Astrocyte (in vitro differentiated cells and primary cell): ENCODE data around the gene TRIM16. TPM values are rescaled to one million over a fixed set of nuclear protein-coding genes. Genes with fewer than 3 reads are reported as not detected.
"Not testable (repeated sequence)": the region's sequence is repeated elsewhere in the genome, so short reads cannot be mapped to it uniquely, and the experiment has no call there.

Experiments
- DNase-seq: peaks from one replicate; pipeline ENCODE4 v3.0.0-alpha.2; 2010; ENCODE audit warnings: low read depth
- FAIRE-seq: peaks from 2 replicates; lab custom pipeline; 2011; peaks lifted over from hg19 to GRCh38; lab: Jason Lieb, UNC
- H2AFZ ChIP-seq: 2 replicates; pipeline ENCODE4 v1.6.0; 2012; ENCODE audit warnings: low read depth, low read length, inconsistent platforms
- H3K27ac ChIP-seq: 2 replicates; pipeline ENCODE4 v1.5.1; 2011; ENCODE audit warnings: low read depth, low read length, inconsistent platforms
- H3K27me3 ChIP-seq: 2 replicates; pipeline ENCODE4 v1.6.0; 2011; ENCODE audit warnings: low read length, inconsistent platforms; ENCODE audit not compliant: insufficient read depth
- H3K36me3 ChIP-seq: 2 replicates; pipeline ENCODE4 v1.5.1; 2011; ENCODE audit warnings: low read length, inconsistent platforms; ENCODE audit not compliant: insufficient read depth
- H3K4me1 ChIP-seq: 2 replicates; pipeline ENCODE4 v1.5.1; 2011; ENCODE audit warnings: low read length, inconsistent platforms; ENCODE audit not compliant: insufficient read depth
- H3K4me2 ChIP-seq: 2 replicates; pipeline ENCODE4 v1.6.0; 2012; ENCODE audit warnings: low read length, inconsistent platforms
- H3K4me3 ChIP-seq: 2 replicates; pipeline ENCODE4 v1.5.1; 2011; ENCODE audit warnings: low read depth, mild to moderate bottlenecking, low read length, inconsistent platforms; ENCODE audit not compliant: insufficient read depth
- H3K79me2 ChIP-seq: 2 replicates; pipeline ENCODE4 v1.6.0; 2012; ENCODE audit warnings: mild to moderate bottlenecking, low read length, inconsistent platforms; ENCODE audit not compliant: insufficient read depth
- H3K9ac ChIP-seq: 2 replicates; pipeline ENCODE4 v1.6.0; 2012; ENCODE audit warnings: mild to moderate bottlenecking, low read length, inconsistent platforms
- H3K9me3 ChIP-seq: 2 replicates; pipeline ENCODE4 v1.5.1; 2012; ENCODE audit warnings: low read depth, mild to moderate bottlenecking, low read length, inconsistent platforms; ENCODE audit not compliant: insufficient read depth
- H4K20me1 ChIP-seq: 2 replicates; pipeline ENCODE4 v1.6.0; 2012; ENCODE audit warnings: low read length, inconsistent platforms; ENCODE audit not compliant: insufficient read depth
- H3K27ac Mint-ChIP-seq: one replicate; pipeline ENCODE4 v1.8.0; 2021; ENCODE audit warnings: mild to moderate bottlenecking, mixed read lengths; ENCODE audit not compliant: unreplicated experiment
- H3K27me3 Mint-ChIP-seq: one replicate; pipeline ENCODE4 v1.8.0; 2021; ENCODE audit warnings: low read depth, mixed read lengths; ENCODE audit not compliant: unreplicated experiment
- H3K36me3 Mint-ChIP-seq: one replicate; pipeline ENCODE4 v1.8.0; 2021; ENCODE audit warnings: low read depth, mixed read lengths; ENCODE audit not compliant: unreplicated experiment
- H3K4me1 Mint-ChIP-seq: one replicate; pipeline ENCODE4 v1.8.0; 2021; ENCODE audit warnings: low read depth, mixed read lengths; ENCODE audit not compliant: unreplicated experiment
- H3K4me3 Mint-ChIP-seq: one replicate; pipeline ENCODE4 v1.8.0; 2021; ENCODE audit warnings: mild to moderate bottlenecking, moderate library complexity, mixed read lengths; ENCODE audit not compliant: unreplicated experiment
- H3K9me3 Mint-ChIP-seq: one replicate; pipeline ENCODE4 v1.8.0; 2021; ENCODE audit warnings: mild to moderate bottlenecking, mixed read lengths; ENCODE audit not compliant: unreplicated experiment
- CTCF ChIP-seq: IDR thresholded peaks from 2 replicates; pipeline ENCODE4 v1.5.1; 2011; ENCODE audit warnings: low read depth, mild to moderate bottlenecking, inconsistent platforms, low read length, moderate library complexity; ENCODE audit not compliant: insufficient read depth
- EZH2 ChIP-seq: IDR thresholded peaks from 2 replicates; pipeline ENCODE4 v1.6.1; 2012; ENCODE audit warnings: mild to moderate bottlenecking, low read length, inconsistent platforms; ENCODE audit not compliant: insufficient read depth
- total RNA-seq: library from RNA; stranded (reverse); gene quantifications from 2 replicates; pipeline ENCODE4 v1.2.1, GENCODE V29; 2021

Gene TRIM16
- total RNA-seq, 1 donor from 2014 or later: 44.8 TPM

GRCh38 chr17:15649861-15650421, 34.2 kb downstream of the TRIM16 start:
- Mint-ChIP-seq H3K4me3 (peak overlapping the region; percentile 88), H3K4me1 (peaks cover 61% of the 10 kb centered on the region), H3K36me3 (peaks cover 6% of the 10 kb centered on the region), H3K27ac (no peak overlapping the region), H3K9me3 (no peaks in the 10 kb centered on the region), H3K27me3 (no peaks in the 10 kb centered on the region)
- peak overlapping the region; percentile 80 for H3K9ac ChIP-seq
- peak overlapping the region; percentile 94 for H3K4me2 ChIP-seq
- H3K79me2 ChIP-seq: peaks cover 33% of the 10 kb centered on the region
- H3K4me3 ChIP-seq: peak overlapping the region; percentile 81
- no peaks in the 10 kb centered on the region for H4K20me1 ChIP-seq
- no peak overlapping the region for H2AFZ ChIP-seq
- peak overlapping the region; percentile 6 for H3K27ac ChIP-seq
- FAIRE-seq (no peak), DNase-seq (peak; percentile 47)
- H3K4me1 ChIP-seq: peaks cover 36% of the 10 kb centered on the region
- H3K36me3 ChIP-seq: no peaks in the 10 kb centered on the region
- no peaks in the 10 kb centered on the region for H3K9me3 ChIP-seq
- no peak for TF ChIP-seq EZH2
- TF ChIP-seq CTCF: no peak
- H3K27me3 ChIP-seq: no peaks in the 10 kb centered on the region

- peaks cover 6% of the 10 kb centered on the region for H3K36me3 Mint-ChIP-seq
- peak overlapping the region; percentile 94 for H3K4me2 ChIP-seq
- no peak overlapping the region for H3K27ac ChIP-seq
- H4K20me1 ChIP-seq: no peaks in the 10 kb centered on the region
- no peak for TF ChIP-seq EZH2
- TF ChIP-seq CTCF: no peak
- no peak overlapping the region for H3K9ac ChIP-seq
- peak overlapping the region; percentile 88 for H3K4me3 Mint-ChIP-seq
- no peak overlapping the region for H3K4me3 ChIP-seq
- H3K27me3 ChIP-seq: no peaks in the 10 kb centered on the region
- peak overlapping the region; percentile 78 for H3K27ac Mint-ChIP-seq
- H3K4me1 ChIP-seq: peaks cover 32% of the 10 kb centered on the region
- peaks cover 49% of the 10 kb centered on the region for H3K4me1 Mint-ChIP-seq
- FAIRE-seq (no peak), DNase-seq (no peak)
- H3K27me3 Mint-ChIP-seq: no peaks in the 10 kb centered on the region
- no peak overlapping the region for H2AFZ ChIP-seq
- H3K79me2 ChIP-seq: peaks cover 33% of the 10 kb centered on the region
- H3K9me3 ChIP-seq: no peaks in the 10 kb centered on the region
- no peaks in the 10 kb centered on the region for H3K36me3 ChIP-seq
- H3K9me3 Mint-ChIP-seq: no peaks in the 10 kb centered on the region
Measured at GRCh38 chr17:15648386-15648785, 35.7 kb downstream of the TRIM16 start.

GRCh38 chr17:15645942-15646312, 38.2 kb downstream of the TRIM16 start:
- Histone ChIP-seq H3K27ac (peak overlapping the region; percentile 54), H3K4me2 (peak overlapping the region; percentile 71), H3K79me2 (peaks cover 31% of the 10 kb centered on the region), H3K4me1 (peaks cover 29% of the 10 kb centered on the region), H3K9ac (peak overlapping the region; percentile 29)
- not testable (repeated sequence) for H3K9me3 ChIP-seq, H3K4me3 Mint-ChIP-seq, FAIRE-seq, H3K27me3 Mint-ChIP-seq, H3K4me3 ChIP-seq, H3K36me3 Mint-ChIP-seq, H2AFZ ChIP-seq, H3K27me3 ChIP-seq, H4K20me1 ChIP-seq, H3K36me3 ChIP-seq, H3K9me3 Mint-ChIP-seq
- DNase-seq: peak; percentile 47
- H3K27ac Mint-ChIP-seq: peak overlapping the region; percentile 92
- peaks cover 40% of the 10 kb centered on the region for H3K4me1 Mint-ChIP-seq

GRCh38 chr17:15645099-15645941, 38.8 kb downstream of the TRIM16 start:
- peak overlapping the region; percentile 71 for H3K4me2 ChIP-seq
- not testable (repeated sequence) for H3K9me3 Mint-ChIP-seq, H2AFZ ChIP-seq, H3K27me3 Mint-ChIP-seq, H3K36me3 ChIP-seq, H3K27me3 ChIP-seq, H4K20me1 ChIP-seq, H3K9me3 ChIP-seq, FAIRE-seq, H3K36me3 Mint-ChIP-seq, H3K4me3 ChIP-seq
- Mint-ChIP-seq H3K4me1 (peaks cover 35% of the 10 kb centered on the region), H3K27ac (peak overlapping the region; percentile 92), H3K4me3 (peak overlapping the region; percentile 46)
- peak; percentile 37 for DNase-seq
- peaks cover 25% of the 10 kb centered on the region for H3K79me2 ChIP-seq
- H3K27ac ChIP-seq: peak overlapping the region; percentile 54
- peaks cover 25% of the 10 kb centered on the region for H3K4me1 ChIP-seq
- H3K9ac ChIP-seq: peak overlapping the region; percentile 29
